Brain microvascular endothelial cell (primary cell): Measurements from ENCODE around the gene BST1.
"Not testable (repeated sequence)": the region's sequence is repeated elsewhere in the genome, so short reads cannot be mapped to it uniquely, and the experiment has no call there.

Experiments used
- DNase-seq: peaks from one replicate; pipeline ENCODE4 v3.0.0-alpha.2; 2020
- H3K27ac ChIP-seq: fragments of 250-450 bp; sonication (Bioruptor Pico); 2 replicates; pipeline ENCODE4 v1.5.1; 2020; ENCODE audit warnings: mild to moderate bottlenecking, moderate library complexity
- H3K27me3 ChIP-seq: fragments of 250-450 bp; sonication (Bioruptor Pico); replicated peaks from 2 replicates; pipeline ENCODE4 v1.5.1; 2020; ENCODE audit warnings: mild to moderate bottlenecking
- H3K36me3 ChIP-seq: fragments of 250-450 bp; sonication (Bioruptor Pico); replicated peaks from 2 replicates; pipeline ENCODE4 v1.5.1; 2020; ENCODE audit warnings: mild to moderate bottlenecking
- H3K4me3 ChIP-seq: 2 replicates; pipeline ENCODE4 v1.5.1; 2011; ENCODE audit warnings: low read depth, mild to moderate bottlenecking, control low read depth, low read length, moderate library complexity
- CTCF ChIP-seq: IDR thresholded peaks from 2 replicates; pipeline ENCODE4 v1.5.1; 2011; ENCODE audit warnings: low read depth, mild to moderate bottlenecking, moderate library complexity, low read length, control low read depth, inconsistent platforms; ENCODE audit errors: missing control alignments
- in situ Hi-C: cut with HindIII; loops from 2 replicates; pipeline ENCODE4 v1.10.0; 2017; ENCODE audit warnings: low sequenced_read_pairs, low pct_ligation_motif_present

Gene BST1

GRCh38 chr4:15758294-15758693, 55.4 kb downstream of the BST1 start:
- no peaks in the 10 kb centered on the region for H3K27me3 ChIP-seq
- in situ Hi-C loops, result no loop called here
- no peak overlapping the region for H3K27ac ChIP-seq
- H3K36me3 ChIP-seq, result no peaks in the 10 kb centered on the region
- no peak for DNase-seq
- no peak overlapping the region for H3K4me3 ChIP-seq
- no peak for TF ChIP-seq CTCF

GRCh38 chr4:15762460-15762859, 59.6 kb downstream of the BST1 start:
- H3K4me3 ChIP-seq, H3K27me3 ChIP-seq, DNase-seq, H3K36me3 ChIP-seq, H3K27ac ChIP-seq, in situ Hi-C loops: not testable (repeated sequence)

- Histone ChIP-seq H3K27me3 (no peaks in the 10 kb centered on the region), H3K27ac (no peak overlapping the region), H3K36me3 (no peaks in the 10 kb centered on the region), H3K4me3 (no peak overlapping the region)
- no peak for DNase-seq
- no peak for TF ChIP-seq CTCF
- in situ Hi-C loops, result no loop called here
Measured at GRCh38 chr4:15765391-15765790, 62.5 kb downstream of the BST1 start.

GRCh38 chr4:15765910-15766697, 63.2 kb downstream of the BST1 start:
- Histone ChIP-seq H3K27me3 (no peaks in the 10 kb centered on the region), H3K36me3 (no peaks in the 10 kb centered on the region), H3K27ac (no peak overlapping the region), H3K4me3 (no peak overlapping the region)
- no peak for TF ChIP-seq CTCF
- in situ Hi-C loops, result no loop called here
- DNase-seq, result no peak

- H3K27ac ChIP-seq, result no peak overlapping the region
- no peak for TF ChIP-seq CTCF
- in situ Hi-C loops, result no loop called here
- no peaks in the 10 kb centered on the region for H3K36me3 ChIP-seq
- no peak for DNase-seq
- H3K27me3 ChIP-seq, result no peaks in the 10 kb centered on the region
- no peak overlapping the region for H3K4me3 ChIP-seq
Measured at GRCh38 chr4:15766821-15767220, 64.0 kb downstream of the BST1 start.

- in situ Hi-C loops, result no loop called here
- TF ChIP-seq CTCF, result no peak
- Histone ChIP-seq H3K27ac (no peak overlapping the region), H3K27me3 (no peaks in the 10 kb centered on the region), H3K36me3 (no peaks in the 10 kb centered on the region), H3K4me3 (no peak overlapping the region)
- DNase-seq, result no peak
Measured at GRCh38 chr4:15769202-15769601, 66.3 kb downstream of the BST1 start.
